Activated CD4-positive, alpha-beta T cell treated with anti-CD3 and anti-CD28 coated beads for 36 hours (primary cell): ENCODE data around the gene POLG. TPM values are rescaled to one million over a fixed set of nuclear protein-coding genes. Genes with fewer than 3 reads are reported as not detected.

Experiments used
- ATAC-seq: fragments of 200-7000 bp; cut with Tn5 transposase; one replicate; pipeline ENCODE4 v1.10.0; 2021; ENCODE audit warnings: mild to moderate bottlenecking, moderate library complexity
- CTCF ChIA-PET: fragments of 350-600 bp; sonication (Branson Sonifier 250); formaldehyde crosslinking; loops from one replicate; lab custom pipeline; 2021; ENCODE audit warnings: antibody characterized with exemption; lab: Charles Lee
- POLR2A ChIA-PET: fragments of 350-600 bp; sonication (Branson Sonifier 250); formaldehyde crosslinking; loops from one replicate; lab custom pipeline; 2021; ENCODE audit warnings: antibody characterized with exemption, inconsistent platforms; lab: Charles Lee
- DNase-seq: peaks from one replicate; pipeline ENCODE4 v3.0.0-alpha.2; 2020
- H3K27ac Mint-ChIP-seq: one replicate; pipeline ENCODE4 v1.8.0; 2021; ENCODE audit warnings: mixed read lengths
- H3K27me3 Mint-ChIP-seq: one replicate; pipeline ENCODE4 v1.8.0; 2021; ENCODE audit warnings: mixed read lengths
- H3K36me3 Mint-ChIP-seq: one replicate; pipeline ENCODE4 v1.8.0; 2021; ENCODE audit warnings: low read depth, mixed read lengths
- H3K4me1 Mint-ChIP-seq: one replicate; pipeline ENCODE4 v1.8.0; 2021; ENCODE audit warnings: mixed read lengths
- H3K4me3 Mint-ChIP-seq: one replicate; pipeline ENCODE4 v1.8.0; 2021; ENCODE audit warnings: mild to moderate bottlenecking, moderate library complexity, mixed read lengths
- H3K9me3 Mint-ChIP-seq: one replicate; pipeline ENCODE4 v1.8.0; 2021; ENCODE audit warnings: low read depth, mixed read lengths
- intact Hi-C, 2 experiments: fragments of 100-400 bp; cut with DNase I in 1 of 2; cut with micrococcal nuclease in 1 of 2; formaldehyde crosslinking; loops; one replicate each; pipeline versions ENCODE4 v1.14.2 to v1.15.1; 2022 to 2024; cut with DNase I, micrococcal nuclease
- total RNA-seq, 2 experiments: library from RNA; stranded (reverse); gene quantifications; one replicate each; pipeline ENCODE4 v1.2.3, GENCODE V29; 2021

The POLG gene
- total RNA-seq, 2 experiments from 2014 or later: 63.2 to 80.4 TPM

DNA sequence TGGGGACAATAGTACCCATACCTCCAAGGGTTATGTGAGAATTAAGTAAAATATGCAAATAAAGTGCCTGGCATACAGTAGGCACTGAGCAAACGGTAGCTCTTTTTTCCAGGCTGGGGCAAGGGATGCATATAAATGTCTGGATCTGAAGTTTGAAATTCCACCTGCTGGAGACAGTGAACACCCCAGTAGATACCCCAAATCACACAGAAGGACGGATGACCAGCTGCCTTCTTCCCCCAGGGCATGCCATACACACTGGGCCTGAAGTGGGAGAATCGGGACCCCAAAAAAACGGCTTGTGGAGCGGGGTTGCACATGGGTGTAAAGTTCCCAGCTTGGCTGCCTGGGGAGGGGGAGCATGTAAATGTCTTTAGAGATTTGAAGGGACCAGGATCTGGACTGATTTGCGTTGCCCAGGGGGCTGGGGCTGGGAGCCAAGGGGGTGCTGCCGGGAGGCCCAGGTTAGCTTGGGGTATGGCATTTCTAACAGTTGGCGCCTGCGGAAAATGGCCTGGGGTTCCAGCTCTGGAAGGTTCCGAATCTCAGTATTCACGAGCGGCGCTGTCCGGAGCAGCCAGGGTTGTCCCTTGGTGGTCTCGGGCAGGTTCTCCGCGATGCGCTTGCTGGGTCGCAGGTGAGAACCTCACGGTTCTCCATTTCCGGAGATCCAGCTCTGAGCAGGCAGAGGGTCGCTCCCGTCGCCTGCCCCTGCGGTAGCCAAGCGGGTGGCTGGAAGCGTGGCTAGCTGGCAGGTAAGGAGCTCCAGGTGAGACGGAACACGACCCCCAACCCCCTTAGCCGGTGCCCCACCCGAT, 42.6 kb upstream of the POLG start:
- Mint-ChIP-seq H3K9me3 (no peaks in the 10 kb centered on the region), H3K4me3 (no peak overlapping the region), H3K27ac (no peak overlapping the region), H3K36me3 (no peaks in the 10 kb centered on the region), H3K27me3 (peaks cover 76% of the 10 kb centered on the region), H3K4me1 (peaks cover 7% of the 10 kb centered on the region)
- ChIA-PET CTCF (interaction anchor here (0.5 to 8.6 kb wide), 7 partner anchors 19 to 95 kb away, joined by 3 to 77 read pairs (median 3); no protein-coding TSS in a partner anchor), POLR2A (no interaction called here)
- no peak for ATAC-seq
- DNase-seq: no peak
- intact Hi-C loops: no loop called here

DNA sequence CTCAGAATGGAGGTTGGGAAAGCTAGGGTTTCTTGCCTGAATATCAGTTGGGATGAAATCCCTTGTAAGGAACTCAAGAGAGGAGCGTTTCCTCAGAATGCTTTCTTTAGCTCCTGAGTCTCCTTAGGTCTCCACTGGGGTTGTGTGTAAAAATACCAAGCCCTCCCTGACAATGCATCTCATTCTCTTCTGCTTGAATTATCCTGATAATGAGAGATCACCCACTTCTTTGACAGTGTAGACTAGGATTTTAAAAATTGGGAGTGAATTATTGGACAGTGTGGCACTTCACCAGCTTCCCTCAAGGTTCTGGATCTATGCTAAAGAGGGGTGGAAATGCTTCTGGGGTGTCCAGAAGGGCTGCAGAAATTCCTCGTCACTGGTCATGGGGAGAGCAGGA, 41.8 kb upstream of the POLG start:
- Mint-ChIP-seq H3K36me3 (no peaks in the 10 kb centered on the region), H3K27me3 (peaks cover 77% of the 10 kb centered on the region), H3K4me1 (peaks cover 7% of the 10 kb centered on the region), H3K4me3 (no peak overlapping the region), H3K27ac (no peak overlapping the region), H3K9me3 (no peaks in the 10 kb centered on the region)
- no peak for DNase-seq
- CTCF ChIA-PET: interaction anchor here (0.8 to 8.6 kb wide), 4 partner anchors 18 to 54 kb away, joined by 3 to 77 read pairs (median 10); no protein-coding TSS in a partner anchor
- intact Hi-C loops: no loop called here
- no peak for ATAC-seq
- POLR2A ChIA-PET: no interaction called here

DNA sequence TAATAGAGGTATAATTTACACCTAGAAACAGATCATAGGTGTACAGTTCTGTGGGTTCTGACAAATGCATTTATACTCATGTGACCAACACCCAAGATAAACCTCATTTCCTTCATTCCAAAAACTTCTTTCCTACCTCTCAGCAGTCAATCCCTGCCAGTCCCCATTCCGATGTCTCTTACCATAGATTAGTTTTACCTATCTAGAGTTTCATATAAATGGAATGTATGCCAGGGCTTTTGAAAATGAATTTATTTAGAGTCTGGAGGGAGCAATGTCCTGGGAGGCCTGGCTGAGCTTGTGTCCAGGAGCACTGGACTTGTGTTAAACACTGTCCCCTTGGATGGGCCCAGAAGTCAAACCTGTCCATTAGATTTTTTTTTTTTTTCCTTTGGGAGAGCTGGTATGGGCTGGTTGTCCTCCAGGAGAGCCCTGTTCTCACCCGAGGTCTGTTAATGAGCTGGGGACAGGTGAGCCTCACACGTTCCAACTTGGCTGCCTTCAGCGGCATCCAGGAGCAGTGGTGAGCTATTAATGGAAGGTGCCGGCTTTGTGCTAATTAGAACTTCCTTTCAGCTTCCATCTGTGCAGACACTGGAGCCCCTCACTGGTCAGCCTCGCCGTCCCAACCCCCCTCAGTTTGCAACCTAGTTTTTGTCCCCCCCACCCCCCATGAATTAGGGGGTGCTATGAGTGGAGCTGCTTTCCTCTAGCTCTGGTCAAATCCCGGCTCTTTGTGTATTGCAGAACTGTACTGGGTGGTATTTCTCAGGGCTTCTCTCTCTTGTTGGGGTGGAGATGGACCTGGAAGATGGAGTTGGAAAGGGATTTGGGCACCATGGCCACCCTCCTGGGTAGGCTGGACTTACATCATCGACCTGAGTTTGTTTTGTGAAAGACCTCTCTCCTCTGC, 40.7 kb upstream of the POLG start:
- intact Hi-C loops: no loop called here
- ATAC-seq: no peak
- CTCF ChIA-PET: interaction anchor here (0.7 to 8.6 kb wide), 6 partner anchors 17 to 203 kb away, joined by 3 to 77 read pairs (median 5); no protein-coding TSS in a partner anchor
- Mint-ChIP-seq H3K36me3 (no peaks in the 10 kb centered on the region), H3K4me3 (no peak overlapping the region), H3K27ac (no peak overlapping the region), H3K27me3 (peaks cover 74% of the 10 kb centered on the region), H3K4me1 (peaks cover 7% of the 10 kb centered on the region), H3K9me3 (no peaks in the 10 kb centered on the region)
- DNase-seq: no peak
- POLR2A ChIA-PET: interaction anchor here (0.5 to 0.7 kb wide), 2 partner anchors 27 to 44 kb away, joined by 3 read pairs; no protein-coding TSS in a partner anchor

DNA sequence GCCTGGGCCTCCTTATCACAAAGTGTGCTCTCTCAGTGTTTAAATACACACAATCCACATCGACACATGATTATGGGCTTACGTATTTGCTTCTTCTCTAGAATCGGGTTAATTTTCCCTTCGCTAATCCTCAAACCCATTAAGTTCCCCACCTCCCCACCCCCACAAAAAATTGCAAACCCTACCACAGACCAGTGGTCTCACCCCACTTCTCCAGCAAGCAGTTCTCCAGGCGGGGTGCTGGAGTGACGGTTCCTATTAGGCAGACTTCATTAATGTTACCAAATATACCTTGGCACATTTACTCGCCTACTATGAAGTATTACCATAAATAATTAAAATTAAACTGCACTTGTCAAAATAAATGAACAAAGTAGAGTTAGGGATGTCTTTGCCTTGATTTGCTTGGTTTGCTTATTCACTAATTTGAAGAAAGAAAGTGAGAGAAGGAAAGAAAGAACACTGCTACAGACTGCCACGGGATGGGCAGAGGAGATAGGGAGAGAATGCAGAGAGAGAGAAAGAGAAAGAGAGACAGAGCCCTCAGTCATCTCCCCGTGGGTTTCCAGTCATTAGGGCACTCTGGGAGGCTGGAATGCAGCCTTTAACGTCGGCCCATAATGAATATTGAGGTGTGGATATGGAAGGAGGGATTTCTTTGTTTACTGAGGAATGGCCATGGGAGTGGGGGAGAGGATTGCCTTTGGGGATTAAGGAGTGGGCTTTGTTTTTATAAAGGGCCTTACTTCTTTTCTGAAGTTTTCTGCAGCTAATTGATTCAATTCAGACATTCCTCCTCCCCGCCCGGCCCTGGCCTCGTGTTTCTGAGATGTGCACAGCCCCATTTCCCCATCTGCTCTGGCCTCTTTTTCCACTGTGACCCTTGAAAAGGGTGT, 39.7 kb upstream of the POLG start:
- H3K27ac Mint-ChIP-seq: no peak overlapping the region
- no peaks in the 10 kb centered on the region for H3K36me3 Mint-ChIP-seq
- intact Hi-C loops: no loop called here
- no peak overlapping the region for H3K4me3 Mint-ChIP-seq
- ATAC-seq: no peak
- ChIA-PET CTCF (interaction anchor here (2.9 to 8.6 kb wide), 2 partner anchors 16 to 42 kb away, joined by 15 to 77 read pairs; no protein-coding TSS in a partner anchor), POLR2A (no interaction called here)
- no peak for DNase-seq
- H3K4me1 Mint-ChIP-seq: peaks cover 7% of the 10 kb centered on the region
- peaks cover 72% of the 10 kb centered on the region for H3K27me3 Mint-ChIP-seq
- no peaks in the 10 kb centered on the region for H3K9me3 Mint-ChIP-seq

GRCh38 chr15:89372069-89372935, 37.7 kb upstream of the POLG start:
- ChIA-PET POLR2A (no interaction called here), CTCF (interaction anchor here (1.0 to 2.1 kb wide), 5 partner anchors 13 to 58 kb away, joined by 3 to 18 read pairs (median 5); no protein-coding TSS in a partner anchor)
- intact Hi-C loops: no loop called here
- no peak overlapping the region for H3K4me3 Mint-ChIP-seq
- H3K27me3 Mint-ChIP-seq: peaks cover 71% of the 10 kb centered on the region
- H3K36me3 Mint-ChIP-seq: no peaks in the 10 kb centered on the region
- H3K4me1 Mint-ChIP-seq: peaks cover 1% of the 10 kb centered on the region
- H3K27ac Mint-ChIP-seq: no peak overlapping the region
- no peaks in the 10 kb centered on the region for H3K9me3 Mint-ChIP-seq
- ATAC-seq: no peak
- no peak for DNase-seq

GRCh38 chr15:89371228-89372044, 36.8 kb upstream of the POLG start:
- H3K27ac Mint-ChIP-seq: no peak overlapping the region
- H3K36me3 Mint-ChIP-seq: no peaks in the 10 kb centered on the region
- POLR2A ChIA-PET: no interaction called here
- CTCF ChIA-PET: interaction anchor here (1.9 to 2.1 kb wide), 2 partner anchors 12 to 36 kb away, joined by 5 to 18 read pairs; no protein-coding TSS in a partner anchor
- ATAC-seq: no peak
- intact Hi-C loops: no loop called here
- no peak for DNase-seq
- no peak overlapping the region for H3K4me3 Mint-ChIP-seq
- peaks cover 4% of the 10 kb centered on the region for H3K4me1 Mint-ChIP-seq
- H3K9me3 Mint-ChIP-seq: no peaks in the 10 kb centered on the region
- peaks cover 71% of the 10 kb centered on the region for H3K27me3 Mint-ChIP-seq

DNA sequence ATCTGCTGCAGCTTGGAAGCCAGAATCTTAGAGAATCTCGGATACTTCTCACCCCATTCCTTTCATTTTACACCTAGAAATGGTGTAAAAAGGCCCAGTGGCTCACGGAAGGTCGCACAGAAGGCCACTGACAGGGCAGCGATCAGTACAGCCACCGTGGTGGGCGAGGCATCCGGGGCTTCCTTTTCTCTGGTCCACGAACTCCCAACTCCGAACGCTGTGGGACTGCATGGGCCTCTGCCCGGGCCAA, 36.3 kb upstream of the POLG start:
- no peak for DNase-seq
- H3K4me1 Mint-ChIP-seq: peaks cover 4% of the 10 kb centered on the region
- POLR2A ChIA-PET: no interaction called here
- CTCF ChIA-PET: no interaction called here
- intact Hi-C loops: no loop called here
- no peaks in the 10 kb centered on the region for H3K36me3 Mint-ChIP-seq
- H3K27ac Mint-ChIP-seq: no peak overlapping the region
- H3K27me3 Mint-ChIP-seq: peaks cover 73% of the 10 kb centered on the region
- H3K4me3 Mint-ChIP-seq: no peak overlapping the region
- no peaks in the 10 kb centered on the region for H3K9me3 Mint-ChIP-seq
- ATAC-seq: no peak

- Mint-ChIP-seq H3K36me3 (no peaks in the 10 kb centered on the region), H3K9me3 (no peaks in the 10 kb centered on the region), H3K27ac (no peak overlapping the region), H3K27me3 (peaks cover 71% of the 10 kb centered on the region), H3K4me3 (no peak overlapping the region), H3K4me1 (peaks cover 4% of the 10 kb centered on the region)
- intact Hi-C loops: no loop called here
- no peak for DNase-seq
- POLR2A ChIA-PET: no interaction called here
- CTCF ChIA-PET: no interaction called here
- ATAC-seq: no peak
Measured at GRCh38 chr15:89370120-89370977, 35.7 kb upstream of the POLG start.

- Mint-ChIP-seq H3K9me3 (no peaks in the 10 kb centered on the region), H3K27ac (no peak overlapping the region)
- intact Hi-C loops: loop anchor here in 1 of 2 experiments (2.0 kb wide), 1 partner anchor 39 kb away; no protein-coding TSS in a partner anchor
Measured at GRCh38 chr15:89369341-89369947, 34.8 kb upstream of the POLG start.

More at GRCh38 chr15:89369341-89369947, 34.8 kb upstream of the POLG start:
- H3K27me3 Mint-ChIP-seq: peaks cover 71% of the 10 kb centered on the region
- ATAC-seq (no peak), DNase-seq (no peak)
- ChIA-PET CTCF (interaction anchor here (0.6 to 2.9 kb wide), 3 partner anchors 9 to 923 kb away, joined by 3 to 13 read pairs (median 4); no protein-coding TSS in a partner anchor), POLR2A (no interaction called here)
- peaks cover 4% of the 10 kb centered on the region for H3K4me1 Mint-ChIP-seq
- H3K4me3 Mint-ChIP-seq: no peak overlapping the region
- H3K36me3 Mint-ChIP-seq: no peaks in the 10 kb centered on the region
